ENCODE data around the gene CHRNE. TPM values are rescaled to one million over a fixed set of nuclear protein-coding genes. Genes with fewer than 3 reads are reported as not detected.

The CHRNE gene
- total and polyA plus RNA-seq, 2 of the 8 experiments (the other 6 are each of a cell fraction or from before 2014, with no cell fraction given), result 0.15 to 0.33 TPM

DNA sequence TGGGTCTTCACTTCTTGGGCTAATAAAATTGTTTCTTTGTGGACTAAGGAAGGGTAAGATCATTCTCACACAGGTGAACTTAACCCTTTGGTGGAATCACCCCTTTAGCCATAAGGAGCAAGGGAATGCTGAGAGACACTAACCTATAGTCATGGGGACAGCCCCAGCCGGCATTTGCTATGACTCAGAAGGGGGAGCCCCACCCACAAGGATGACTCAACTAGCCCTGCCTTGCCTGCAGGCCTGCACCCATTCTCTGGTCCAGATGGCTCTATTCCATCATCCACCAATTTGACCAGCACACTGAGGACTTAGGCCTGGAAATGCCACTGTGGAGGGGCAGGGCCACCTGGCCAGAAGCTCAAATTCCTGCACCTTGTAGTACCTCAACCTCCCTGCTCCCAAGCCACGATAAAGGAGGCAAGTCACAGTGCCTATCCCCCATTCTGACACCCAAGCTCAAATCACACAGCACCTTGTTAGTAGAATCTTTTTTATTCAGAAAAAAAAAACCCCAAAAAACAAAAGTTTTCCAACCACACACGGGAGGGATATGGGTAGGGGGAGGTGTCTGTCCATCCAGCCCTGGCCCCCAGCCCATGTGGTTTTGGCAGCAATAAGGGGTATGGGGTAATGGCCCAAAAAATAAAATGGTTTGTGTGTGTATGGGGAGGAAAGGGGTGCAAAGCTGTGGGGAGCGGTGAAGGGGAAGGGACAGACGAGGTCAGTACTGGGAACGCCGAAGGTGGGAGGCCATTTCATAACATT, 42.5 kb upstream of the CHRNE start (continued):
- no peak for TF ChIP-seq FOSL1 (IDR thresholded peaks at IDR 0.05; ENCODE audit: insufficient read depth, low read depth, low read length)
- TF ChIP-seq EGR1 (IDR thresholded peaks at IDR 0.05; ENCODE audit: borderline replicate concordance, low read depth, low read length), result no peak
- no peak for TF ChIP-seq GABPA (IDR thresholded peaks at IDR 0.05; ENCODE audit: borderline replicate concordance, insufficient read depth, low read length)
- no peak for TF ChIP-seq BCL11A (IDR thresholded peaks at IDR 0.05; ENCODE audit: low read depth in 2 of 2, low read length in 2 of 2)
- TF ChIP-seq, protein P1, sequence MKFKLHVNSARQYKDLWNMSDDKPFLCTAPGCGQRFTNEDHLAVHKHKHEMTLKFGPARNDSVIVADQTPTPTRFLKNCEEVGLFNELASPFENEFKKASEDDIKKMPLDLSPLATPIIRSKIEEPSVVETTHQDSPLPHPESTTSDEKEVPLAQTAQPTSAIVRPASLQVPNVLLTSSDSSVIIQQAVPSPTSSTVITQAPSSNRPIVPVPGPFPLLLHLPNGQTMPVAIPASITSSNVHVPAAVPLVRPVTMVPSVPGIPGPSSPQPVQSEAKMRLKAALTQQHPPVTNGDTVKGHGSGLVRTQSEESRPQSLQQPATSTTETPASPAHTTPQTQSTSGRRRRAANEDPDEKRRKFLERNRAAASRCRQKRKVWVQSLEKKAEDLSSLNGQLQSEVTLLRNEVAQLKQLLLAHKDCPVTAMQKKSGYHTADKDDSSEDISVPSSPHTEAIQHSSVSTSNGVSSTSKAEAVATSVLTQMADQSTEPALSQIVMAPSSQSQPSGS (IDR thresholded peaks at IDR 0.05; ENCODE audit: low read length), result peak; percentile 14; the same call in 1 of the 2 replicates
- no peak for TF ChIP-seq BACH1 (IDR thresholded peaks at IDR 0.05; ENCODE audit: low read length)
- 0 out of 2 replicates have a peak, but pooled peaks have one; percentile 30 for TF ChIP-seq TAF1 (IDR thresholded peaks at IDR 0.05; ENCODE audit: low read depth, low read length)
- peak; percentile 29; the same call in 1 of the 2 replicates for TF ChIP-seq SIX5 (IDR thresholded peaks at IDR 0.05; ENCODE audit: low read depth, low read length)
- TF ChIP-seq EZH2 (IDR thresholded peaks at IDR 0.05; ENCODE audit: low read depth, low read length, severe bottlenecking), result no peak
- TF ChIP-seq SP1 (IDR thresholded peaks at IDR 0.05; ENCODE audit: low read depth, low read length), result peak; percentile 63; the same call in 1 of the 2 replicates
- peak; percentile 13 for TF ChIP-seq TAF7 (optimal IDR thresholded peaks at IDR 0.05; ENCODE audit: borderline replicate concordance, low read depth, low read length)
- TF ChIP-seq POLR2AphosphoS5 (IDR thresholded peaks at IDR 0.05; ENCODE audit: low read depth, low read length), result peak; percentile 95; the same call in 1 of the 2 replicates
- no peak for TF ChIP-seq BRCA1 (IDR thresholded peaks at IDR 0.05; ENCODE audit: low read depth, low read length)
- no peak for TF ChIP-seq NRF1 (IDR thresholded peaks at IDR 0.05; ENCODE audit: low read depth, low read length)

All from H1 (cell line).